GM21825 (cell line): ENCODE measurements around the gene RUNX2.

ENCODE experiments used
- ATAC-seq: cut with Tn5 transposase; IDR thresholded peaks from one replicate; pipeline ENCODE4 v1.9.1; 2021; ENCODE audit warnings: mild to moderate bottlenecking, moderate library complexity; ENCODE audit not compliant: unreplicated experiment

RUNX2 gene

DNA sequence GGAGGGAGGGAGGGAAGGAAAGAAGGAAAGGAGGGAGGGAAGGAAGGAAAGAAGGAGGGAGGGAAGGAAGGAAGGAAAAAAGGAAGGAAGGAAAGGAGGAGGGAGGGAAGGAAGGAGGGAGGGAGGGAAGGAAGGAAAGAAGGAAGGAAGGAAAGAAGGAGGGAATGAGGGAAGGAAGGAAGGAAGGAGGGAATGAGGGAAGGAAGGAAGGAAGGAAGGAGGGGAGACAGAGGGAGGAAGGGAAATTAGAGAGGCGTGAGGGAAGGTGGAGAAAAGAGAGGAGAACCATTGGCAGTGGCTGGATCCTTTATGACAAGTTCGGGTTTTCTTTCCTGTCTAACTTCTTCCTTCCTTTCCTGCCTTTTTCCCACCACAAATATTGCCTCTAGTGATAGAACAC is 71.9 kb downstream of the RUNX2 start:
- ATAC-seq: no peak

- ATAC-seq: no peak
These were observed 83.8 kb downstream of the RUNX2 start for GRCh38 chr6:45411959-45412358.

DNA sequence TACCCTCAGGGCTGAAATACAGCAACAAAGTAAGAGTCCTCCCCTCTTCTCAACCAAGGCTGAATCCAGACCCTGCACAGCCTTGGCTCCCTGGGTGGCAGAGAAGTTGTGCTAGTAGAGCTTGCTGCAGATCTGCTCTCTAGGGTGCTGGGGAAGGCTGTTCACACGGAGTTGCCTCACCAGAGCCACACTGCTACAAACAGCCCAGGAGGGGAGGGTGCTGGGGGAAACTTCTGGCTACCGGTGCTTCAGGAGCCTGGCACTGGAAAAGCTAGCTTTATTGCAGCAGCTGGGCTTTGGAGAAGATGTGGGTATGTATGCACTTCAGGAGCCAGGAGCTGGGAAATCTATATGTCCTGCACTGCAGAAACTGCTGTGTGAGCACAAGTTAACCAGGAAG is 87.2 kb downstream of the RUNX2 start:
- no peak for ATAC-seq

DNA sequence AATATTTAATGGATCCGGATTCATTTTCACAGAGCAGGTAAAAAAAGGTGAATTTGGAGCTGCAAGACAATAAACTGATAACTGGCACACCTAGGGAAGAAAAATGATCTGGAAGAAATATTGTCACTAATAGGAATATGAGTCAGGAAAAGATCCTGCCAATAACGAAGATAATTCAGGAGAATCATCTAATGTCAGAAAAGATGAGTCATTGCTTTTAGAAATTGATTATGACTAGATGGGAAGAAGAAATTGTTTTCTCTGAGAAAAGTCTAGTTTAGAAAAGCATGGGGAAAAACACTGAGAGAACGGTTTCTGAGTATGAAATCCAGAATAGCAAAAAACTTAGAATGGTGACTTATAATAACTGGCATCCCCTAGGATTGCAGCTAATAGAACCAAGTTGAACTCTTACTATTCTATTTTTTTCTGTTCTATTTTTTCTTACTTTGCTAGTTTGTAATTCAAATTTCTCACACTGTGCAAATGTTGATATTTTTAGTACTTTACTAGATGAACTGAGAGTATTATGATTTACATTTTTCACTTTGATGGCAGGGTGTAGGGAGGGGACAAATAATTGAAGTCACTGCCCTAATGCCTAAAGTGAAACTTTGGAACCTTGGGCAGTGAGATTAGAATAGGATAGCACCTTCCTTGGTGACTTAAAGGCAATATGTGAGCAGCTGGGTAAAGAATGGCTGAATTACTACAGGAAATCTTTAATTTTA is 87.8 kb downstream of the RUNX2 start:
- no peak for ATAC-seq

GRCh38 chr6:45416700-45417099 is 88.6 kb downstream of the RUNX2 start:
- ATAC-seq: no peak

DNA sequence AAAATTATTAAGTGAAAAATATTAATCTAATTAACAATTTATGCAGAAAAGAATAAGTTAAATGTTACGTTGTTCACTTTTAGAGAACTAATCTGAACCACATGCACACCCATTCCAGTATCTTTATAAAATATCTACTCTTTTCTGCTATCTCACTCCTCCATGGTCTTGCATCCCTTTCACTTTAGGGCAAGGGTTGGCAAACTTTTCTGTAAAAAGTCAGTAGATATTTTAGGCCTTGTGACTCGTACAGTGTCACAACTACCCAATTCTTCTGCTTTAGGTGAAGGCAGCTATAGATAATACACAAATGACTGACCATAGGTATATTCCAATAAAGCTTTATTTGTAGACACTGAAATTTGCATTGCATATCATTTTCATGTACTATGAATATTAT is 89.3 kb downstream of the RUNX2 start:
- no peak for ATAC-seq

GRCh38 chr6:45419571-45420082 is 91.5 kb downstream of the RUNX2 start:
- ATAC-seq: no peak

DNA sequence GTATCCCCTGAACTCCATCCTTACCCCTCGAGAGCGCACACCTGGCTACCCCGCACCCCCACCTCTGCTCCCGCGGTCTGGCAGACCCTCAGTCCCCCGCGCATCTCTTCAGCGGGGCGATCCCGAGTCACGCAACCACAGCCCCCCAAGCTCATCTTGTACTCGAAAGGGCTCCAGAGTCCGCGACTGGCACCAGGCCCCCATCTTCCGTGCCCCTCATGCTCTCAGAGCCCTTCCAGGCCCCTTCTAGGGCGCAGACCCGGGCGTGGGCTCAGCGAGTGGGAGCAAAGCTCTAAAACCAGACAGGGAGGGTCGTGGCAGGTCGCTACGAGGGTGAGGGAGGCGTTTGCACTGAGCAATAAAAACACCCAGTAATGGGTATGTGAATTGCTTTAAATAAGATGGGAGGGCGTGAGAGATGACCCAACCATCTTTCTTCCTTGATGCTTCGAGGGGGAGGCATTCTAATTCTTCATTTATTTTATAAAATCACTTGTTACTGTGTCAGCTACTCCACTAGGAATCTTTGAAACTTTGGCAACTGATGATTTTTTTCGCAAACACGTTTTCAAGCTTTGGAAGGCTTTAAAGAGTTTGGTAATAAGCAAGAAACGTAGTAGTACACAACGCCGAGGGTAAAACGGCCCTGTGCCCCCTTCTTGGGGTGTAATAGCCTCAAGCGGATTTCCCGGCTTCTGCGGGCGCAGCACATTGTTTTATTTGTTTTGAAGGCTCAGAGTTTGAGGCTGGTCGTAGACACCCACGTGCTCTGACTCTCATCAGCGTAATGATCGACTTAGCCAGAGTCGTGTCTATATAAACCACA is 92.2 kb downstream of the RUNX2 start:
- no peak for ATAC-seq

- no peak for ATAC-seq
These were observed 93.0 kb downstream of the RUNX2 start for GRCh38 chr6:45420909-45421708.

- no peak for ATAC-seq
These were observed 93.8 kb downstream of the RUNX2 start for GRCh38 chr6:45421709-45422502.

DNA sequence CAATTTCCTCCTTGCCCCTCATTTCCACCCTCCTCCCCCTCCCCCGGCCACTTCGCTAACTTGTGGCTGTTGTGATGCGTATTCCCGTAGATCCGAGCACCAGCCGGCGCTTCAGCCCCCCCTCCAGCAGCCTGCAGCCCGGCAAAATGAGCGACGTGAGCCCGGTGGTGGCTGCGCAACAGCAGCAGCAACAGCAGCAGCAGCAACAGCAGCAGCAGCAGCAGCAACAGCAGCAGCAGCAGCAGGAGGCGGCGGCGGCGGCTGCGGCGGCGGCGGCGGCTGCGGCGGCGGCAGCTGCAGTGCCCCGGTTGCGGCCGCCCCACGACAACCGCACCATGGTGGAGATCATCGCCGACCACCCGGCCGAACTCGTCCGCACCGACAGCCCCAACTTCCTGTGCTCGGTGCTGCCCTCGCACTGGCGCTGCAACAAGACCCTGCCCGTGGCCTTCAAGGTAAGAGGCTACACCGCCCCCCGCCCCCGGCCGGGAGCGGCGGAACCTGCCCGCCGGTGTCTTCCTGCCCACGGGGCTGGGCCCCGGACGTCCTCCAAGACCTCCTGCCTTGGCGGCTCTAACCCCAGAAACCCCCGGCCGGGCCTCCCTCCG is 94.5 kb downstream of the RUNX2 start:
- no peak for ATAC-seq

DNA sequence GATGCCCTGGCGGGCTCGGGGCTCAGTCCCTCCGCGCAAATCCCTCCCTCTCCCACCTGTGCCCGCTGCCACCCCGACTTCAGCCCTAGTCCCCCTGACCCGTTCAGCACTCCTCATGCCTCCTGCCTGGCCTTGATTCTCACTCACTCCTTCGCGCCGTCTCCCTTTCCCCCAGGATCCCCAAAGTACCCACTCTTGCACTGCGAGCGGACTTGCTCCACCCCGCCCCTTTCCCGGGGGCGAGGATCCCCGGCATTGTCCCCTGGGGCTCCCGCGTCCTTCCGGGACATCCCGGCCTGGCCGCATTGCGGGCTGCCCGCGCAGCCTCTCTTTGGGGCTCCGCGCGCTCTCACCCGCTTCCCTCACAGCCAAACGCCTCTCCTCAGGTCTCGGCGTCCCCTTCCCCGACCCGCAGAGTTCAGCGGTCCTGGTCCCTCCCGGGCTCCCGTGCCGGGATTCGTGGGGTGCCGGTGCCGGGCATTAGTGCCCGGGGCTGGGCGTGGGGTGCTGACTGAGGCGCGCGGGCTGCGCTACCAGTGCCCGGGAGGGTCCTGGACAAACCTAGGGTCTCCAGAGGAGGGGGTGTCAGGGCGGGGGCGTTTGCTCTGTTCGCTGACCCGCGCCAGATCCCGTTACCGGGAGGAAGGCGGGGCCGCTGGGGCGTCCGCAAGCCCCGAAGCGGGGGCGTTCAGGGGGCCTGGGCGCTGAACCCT is 95.1 kb downstream of the RUNX2 start:
- no peak for ATAC-seq

GRCh38 chr6:45423824-45424450 is 95.8 kb downstream of the RUNX2 start:
- no peak for ATAC-seq

GRCh38 chr6:45424451-45424861 is 96.3 kb downstream of the RUNX2 start:
- ATAC-seq: no peak

- ATAC-seq: no peak
These were observed 98.1 kb downstream of the RUNX2 start for GRCh38 chr6:45426251-45426650.

DNA sequence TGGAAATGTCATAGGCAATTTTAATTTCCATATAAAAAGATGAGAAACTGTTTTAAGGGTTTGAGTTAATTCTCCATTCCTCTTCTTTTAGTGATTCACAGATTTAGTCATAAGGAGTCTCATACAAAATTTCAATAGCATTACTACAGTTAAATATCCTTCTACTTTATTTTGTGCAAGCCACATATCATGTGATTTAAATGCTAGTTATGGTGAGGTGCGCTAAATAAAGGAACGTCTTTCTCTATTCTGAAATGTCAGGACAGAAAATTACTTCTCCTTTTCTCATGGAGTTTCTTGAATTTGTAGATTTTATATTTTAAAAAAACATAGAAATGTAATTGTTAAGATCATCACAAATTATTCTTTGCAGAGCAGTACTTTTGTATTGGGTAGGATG is 99.6 kb downstream of the RUNX2 start:
- ATAC-seq: no peak

GRCh38 chr6:45428727-45429126 is 100.6 kb downstream of the RUNX2 start:
- ATAC-seq: no peak

DNA sequence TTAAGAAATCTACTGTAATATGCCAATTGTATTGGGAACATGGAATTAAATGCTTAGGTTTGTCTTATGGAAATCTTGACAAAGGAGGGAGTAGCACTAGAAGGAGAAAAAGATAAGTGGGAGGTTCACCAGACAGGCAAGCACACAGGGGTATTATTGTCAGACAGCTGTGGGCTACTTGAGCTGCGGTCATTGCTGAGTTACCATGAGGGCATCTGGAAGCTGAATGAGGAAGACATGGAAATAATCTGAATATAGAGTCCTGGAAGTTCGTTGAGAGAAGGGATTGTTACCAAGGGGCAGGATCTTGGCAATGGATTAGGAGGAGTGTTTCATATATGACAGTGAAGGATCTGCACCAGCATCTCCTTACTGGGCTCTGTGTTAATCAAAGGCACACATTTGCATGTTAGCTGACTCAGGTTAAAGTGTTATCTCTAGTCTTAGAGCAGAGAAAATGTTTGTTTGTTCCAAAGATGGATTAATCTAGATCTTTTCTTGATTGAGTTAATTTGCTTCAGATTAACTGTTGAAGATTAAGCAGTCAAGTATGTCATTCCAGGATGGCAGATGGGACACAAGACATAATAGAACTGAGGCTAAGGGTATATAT is 102.6 kb downstream of the RUNX2 start:
- ATAC-seq: no peak
